GDM1 (cell line): ENCODE data around the gene SLC43A2.
"Not testable (repeated sequence)": the region's sequence is repeated elsewhere in the genome, so short reads cannot be mapped to it uniquely, and the experiment has no call there.

Experiments
- DNase-seq: peaks from one replicate; lab custom pipeline; 2025; lab: John Stamatoyannopoulos, UW

SLC43A2 gene

GRCh38 chr17:1590029-1590746 lies 38.4 kb downstream of the SLC43A2 start:
- no peak for DNase-seq

GRCh38 chr17:1588821-1589585 lies 39.6 kb downstream of the SLC43A2 start:
- no peak for DNase-seq

GRCh38 chr17:1584167-1584566 lies 44.5 kb downstream of the SLC43A2 start:
- DNase-seq = no peak

DNA sequence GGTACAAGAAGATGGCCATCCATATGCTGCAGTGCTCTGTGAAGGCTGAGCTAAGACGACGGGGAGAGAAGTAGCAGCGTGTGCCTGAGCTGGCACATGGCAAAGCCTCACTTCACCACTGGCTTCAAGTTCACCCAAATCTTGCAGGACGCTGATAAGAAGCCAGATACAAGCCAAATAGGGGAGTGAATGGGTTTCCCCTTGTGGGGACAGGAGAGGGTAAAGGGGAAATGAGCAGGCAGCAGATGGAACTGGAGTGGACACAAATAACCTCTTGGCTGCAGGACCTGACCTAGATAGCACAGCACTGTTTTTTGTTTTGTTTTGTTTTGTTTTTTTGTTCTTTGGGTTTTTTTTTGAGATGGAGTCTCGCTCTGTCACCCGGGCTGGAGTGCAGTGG lies 45.1 kb downstream of the SLC43A2 start:
- DNase-seq = no peak

DNA sequence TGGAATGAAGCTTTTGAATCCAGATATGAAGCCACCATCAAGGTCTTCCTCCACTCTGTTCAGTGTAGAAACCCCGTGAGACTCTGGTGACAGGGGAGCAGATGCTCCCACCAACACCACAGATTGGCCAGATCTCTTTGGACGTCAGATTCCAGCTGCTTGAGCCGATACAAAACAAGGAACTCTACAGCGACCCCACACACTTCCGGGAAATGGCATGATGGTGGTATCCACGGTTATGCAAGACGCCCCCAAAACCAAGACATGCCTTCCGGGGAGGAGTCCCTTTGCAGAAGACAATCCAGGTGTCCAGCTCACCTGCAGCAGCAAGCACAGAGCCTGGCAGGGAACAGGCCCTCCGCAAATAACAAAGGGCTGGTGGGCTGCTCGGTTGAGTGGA lies 46.3 kb downstream of the SLC43A2 start:
- no peak for DNase-seq

- no peak for DNase-seq
Measured at GRCh38 chr17:1580979-1581676, 47.5 kb downstream of the SLC43A2 start.

- no peak for DNase-seq
Measured at GRCh38 chr17:1578029-1578428, 50.6 kb downstream of the SLC43A2 start.

- peak; percentile 32 for DNase-seq
Measured at GRCh38 chr17:1577583-1578013, 51.0 kb downstream of the SLC43A2 start.

- peak; percentile 85 for DNase-seq
Measured at GRCh38 chr17:1577182-1577581, 51.5 kb downstream of the SLC43A2 start.

GRCh38 chr17:1576500-1576899 lies 52.1 kb downstream of the SLC43A2 start:
- no peak for DNase-seq

DNA sequence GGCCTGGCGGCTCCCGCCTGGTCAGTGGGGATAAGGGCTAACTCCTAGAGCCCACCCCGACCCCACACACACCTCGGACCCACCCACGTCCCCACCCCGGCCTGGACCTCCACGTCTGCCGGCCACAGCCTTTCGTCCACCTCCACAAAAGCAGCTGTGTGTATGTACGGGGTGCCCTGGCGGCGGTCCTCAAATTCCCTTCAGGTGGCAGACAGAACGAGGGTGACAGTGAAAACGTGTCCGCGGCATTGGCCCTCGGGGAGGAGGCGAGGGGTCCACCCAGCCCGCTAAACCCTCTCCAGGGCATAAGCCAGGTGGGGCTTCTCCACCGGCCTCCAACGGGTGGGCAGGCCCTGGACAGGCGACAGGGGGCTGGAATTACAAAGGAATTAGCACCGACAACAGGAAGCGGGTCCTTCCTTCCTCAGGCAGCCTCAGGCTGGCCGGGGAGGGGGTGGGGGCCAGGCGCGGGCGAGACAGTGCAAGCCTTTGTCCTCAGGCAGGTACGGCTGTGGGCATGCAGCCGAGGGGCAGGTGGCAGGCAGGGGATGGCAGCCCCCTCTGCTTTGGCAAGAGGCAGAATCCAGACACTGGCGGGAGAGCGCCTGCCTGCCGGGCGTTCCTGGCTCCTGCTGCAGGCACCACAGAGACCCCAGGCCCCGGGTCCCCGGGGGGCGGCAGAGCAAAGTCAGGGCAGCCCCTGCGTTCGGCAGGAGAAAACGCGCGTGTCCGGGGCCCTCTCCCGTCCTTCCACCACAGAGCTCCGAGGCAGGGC lies 53.8 kb downstream of the SLC43A2 start:
- no peak for DNase-seq

GRCh38 chr17:1573932-1574696 lies 54.5 kb downstream of the SLC43A2 start:
- DNase-seq = peak; percentile 44

GRCh38 chr17:1572646-1573045 lies 56.0 kb downstream of the SLC43A2 start:
- not testable (repeated sequence) for DNase-seq

DNA sequence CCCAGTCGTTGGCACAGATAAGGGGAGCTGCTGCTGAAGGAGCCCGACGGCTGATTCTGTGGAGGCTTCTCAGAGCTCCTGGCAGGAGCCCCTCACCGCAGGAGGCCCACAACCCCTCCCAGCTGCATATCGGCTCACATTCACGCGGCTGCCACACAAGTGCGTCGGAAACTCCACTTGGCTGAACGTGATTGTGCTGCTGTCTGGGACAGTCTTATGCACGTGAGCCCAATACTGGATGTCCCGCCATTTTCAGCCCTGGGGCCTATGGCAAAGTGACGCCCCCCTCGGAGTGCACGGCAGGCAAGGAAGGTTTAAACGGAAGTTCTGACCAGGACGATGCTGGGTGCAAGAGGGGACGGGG lies 57.3 kb downstream of the SLC43A2 start:
- no peak for DNase-seq

DNA sequence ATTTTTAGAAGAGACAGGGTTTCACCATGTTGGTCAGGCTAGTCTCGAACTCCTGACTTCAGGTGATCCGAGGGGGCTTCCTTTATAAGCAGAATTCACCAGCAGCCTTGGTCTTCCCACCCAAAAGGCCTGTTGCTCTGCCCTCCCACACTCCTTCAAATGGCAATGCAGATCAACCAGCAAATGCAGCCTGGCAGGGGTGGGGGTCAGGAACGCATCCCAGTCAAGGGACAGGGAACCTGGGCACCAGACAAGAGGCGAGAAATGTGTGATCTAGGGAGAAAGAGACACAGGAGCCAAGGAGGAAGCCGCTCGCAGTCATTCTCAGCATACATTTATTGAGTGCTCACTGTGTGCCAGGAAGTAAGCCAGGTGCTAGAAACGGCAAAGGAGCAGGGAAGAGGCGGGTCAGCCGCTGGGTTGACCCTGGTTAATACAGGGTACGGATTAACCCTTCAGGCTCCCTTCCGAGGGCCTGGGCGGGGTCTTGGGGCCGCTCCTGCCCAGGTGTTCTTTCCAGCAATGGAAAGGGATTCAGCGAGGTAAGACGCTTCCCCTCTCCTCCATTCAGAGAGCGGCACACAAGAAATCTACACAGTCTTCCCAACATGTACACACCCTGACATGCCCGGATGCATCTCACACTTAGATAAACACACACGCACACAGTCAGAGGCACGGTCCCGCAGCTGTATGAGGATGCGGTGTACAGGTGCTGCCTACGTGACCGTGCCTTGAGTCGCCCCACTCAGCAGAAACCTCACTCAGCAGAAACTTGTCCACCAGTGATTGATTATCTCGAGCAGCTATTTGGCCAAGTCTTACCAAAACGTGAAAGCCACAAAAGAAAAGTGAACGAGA lies 59.5 kb downstream of the SLC43A2 start:
- no peak for DNase-seq

- no peak for DNase-seq
Measured at GRCh38 chr17:1566505-1567199, 62.0 kb downstream of the SLC43A2 start.

GRCh38 chr17:1565877-1566276 lies 62.8 kb downstream of the SLC43A2 start:
- DNase-seq = no peak

GRCh38 chr17:1563786-1564613 lies 64.6 kb downstream of the SLC43A2 start:
- DNase-seq = no peak

DNA sequence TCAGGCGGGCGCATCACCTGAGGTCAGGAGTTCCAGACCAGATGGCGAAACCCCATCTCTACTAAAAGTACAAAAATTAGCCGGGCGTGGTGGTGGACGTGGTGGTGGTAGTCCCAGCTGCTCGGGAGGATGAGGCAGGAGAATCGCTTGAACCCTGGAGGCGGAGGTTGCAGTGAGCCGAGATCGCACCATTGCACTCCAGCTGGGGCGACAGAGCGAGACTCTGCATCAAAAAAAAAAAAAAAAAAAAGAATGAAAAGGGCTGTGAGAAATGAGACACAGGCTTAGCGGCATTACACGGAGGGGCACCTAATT lies 65.2 kb downstream of the SLC43A2 start:
- not testable (repeated sequence) for DNase-seq
